ENCODE results near the gene IQSEC3. TPM values are rescaled to one million over a fixed set of nuclear protein-coding genes. Genes with fewer than 3 reads are reported as not detected.

The IQSEC3 gene
- total and polyA plus RNA-seq, 10 of the 15 experiments (the other 5 are each of a cell fraction or from before 2014, with no cell fraction given), result not detected

DNA sequence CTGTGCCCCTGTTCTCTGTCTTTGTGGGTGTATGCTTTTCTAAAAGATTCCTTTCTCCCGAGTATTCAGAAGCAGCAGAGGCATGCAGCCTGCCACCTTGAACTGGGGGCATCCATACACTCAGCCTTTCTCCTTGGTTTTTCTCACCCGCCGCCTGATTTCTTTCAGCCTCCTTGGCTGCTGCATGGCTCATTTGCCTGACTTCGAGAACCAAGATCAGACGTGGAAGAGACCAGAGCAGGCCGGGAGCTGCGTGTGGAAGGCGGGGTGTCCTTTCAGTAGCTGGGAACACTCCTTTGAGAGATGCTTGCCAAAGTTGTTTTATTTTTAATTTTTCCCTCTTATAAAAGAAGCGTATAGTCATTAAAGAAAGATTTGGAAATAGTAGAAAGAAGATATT, 94.3 kb downstream of the IQSEC3 start:
- H4K20me1 ChIP-seq (ENCODE audit: control insufficient read depth, insufficient read depth), result no peaks in the 10 kb centered on the region
- H3K36me3 ChIP-seq (ENCODE audit: control insufficient read depth in 2 of 2, insufficient read depth in 2 of 2, low read length in 1 of 2), result no peaks in the 10 kb centered on the region
- FAIRE-seq, result no peak
- no peaks in the 10 kb centered on the region for H3K79me2 ChIP-seq (ENCODE audit: control insufficient read depth, insufficient read depth, low read length)
- no peak overlapping the region for H3K4me3 ChIP-seq
- no peaks in the 10 kb centered on the region for H3K9me3 ChIP-seq (replicated peaks; ENCODE audit: control insufficient read depth, insufficient read depth, low read length)
- CTCF ChIA-PET, result no interaction called here
- POLR2A ChIA-PET, result no interaction called here
- H3K4me2 ChIP-seq (ENCODE audit: control insufficient read depth, insufficient read depth), result no peak overlapping the region
- RAD21 ChIA-PET (ENCODE audit: unreplicated experiment), result no interaction called here
- no peak overlapping the region for H3K27ac ChIP-seq (ENCODE audit: control insufficient read depth, insufficient read depth)
- TF ChIP-seq SREBF2 (IDR thresholded peaks at IDR 0.05; ENCODE audit: low read length) (no peak), IKZF1 (conservative IDR thresholded peaks at IDR 0.05) (no peak), NFYA (IDR thresholded peaks at IDR 0.05; ENCODE audit: borderline replicate concordance, low read depth, low read length) (no peak), ZSCAN29 (IDR thresholded peaks at IDR 0.05) (no peak), HDGF (IDR thresholded peaks at IDR 0.05) (no peak), MTA2 (IDR thresholded peaks at IDR 0.05; ENCODE audit: low read depth) (no peak)
- TF ChIP-seq, protein P1, sequence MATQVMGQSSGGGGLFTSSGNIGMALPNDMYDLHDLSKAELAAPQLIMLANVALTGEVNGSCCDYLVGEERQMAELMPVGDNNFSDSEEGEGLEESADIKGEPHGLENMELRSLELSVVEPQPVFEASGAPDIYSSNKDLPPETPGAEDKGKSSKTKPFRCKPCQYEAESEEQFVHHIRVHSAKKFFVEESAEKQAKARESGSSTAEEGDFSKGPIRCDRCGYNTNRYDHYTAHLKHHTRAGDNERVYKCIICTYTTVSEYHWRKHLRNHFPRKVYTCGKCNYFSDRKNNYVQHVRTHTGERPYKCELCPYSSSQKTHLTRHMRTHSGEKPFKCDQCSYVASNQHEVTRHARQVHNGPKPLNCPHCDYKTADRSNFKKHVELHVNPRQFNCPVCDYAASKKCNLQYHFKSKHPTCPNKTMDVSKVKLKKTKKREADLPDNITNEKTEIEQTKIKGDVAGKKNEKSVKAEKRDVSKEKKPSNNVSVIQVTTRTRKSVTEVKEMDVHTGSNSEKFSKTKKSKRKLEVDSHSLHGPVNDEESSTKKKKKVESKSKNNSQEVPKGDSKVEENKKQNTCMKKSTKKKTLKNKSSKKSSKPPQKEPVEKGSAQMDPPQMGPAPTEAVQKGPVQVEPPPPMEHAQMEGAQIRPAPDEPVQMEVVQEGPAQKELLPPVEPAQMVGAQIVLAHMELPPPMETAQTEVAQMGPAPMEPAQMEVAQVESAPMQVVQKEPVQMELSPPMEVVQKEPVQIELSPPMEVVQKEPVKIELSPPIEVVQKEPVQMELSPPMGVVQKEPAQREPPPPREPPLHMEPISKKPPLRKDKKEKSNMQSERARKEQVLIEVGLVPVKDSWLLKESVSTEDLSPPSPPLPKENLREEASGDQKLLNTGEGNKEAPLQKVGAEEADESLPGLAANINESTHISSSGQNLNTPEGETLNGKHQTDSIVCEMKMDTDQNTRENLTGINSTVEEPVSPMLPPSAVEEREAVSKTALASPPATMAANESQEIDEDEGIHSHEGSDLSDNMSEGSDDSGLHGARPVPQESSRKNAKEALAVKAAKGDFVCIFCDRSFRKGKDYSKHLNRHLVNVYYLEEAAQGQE (IDR thresholded peaks at IDR 0.05; ENCODE audit: low read depth, low read length), result no peak
- TF ChIP-seq, protein P2, sequence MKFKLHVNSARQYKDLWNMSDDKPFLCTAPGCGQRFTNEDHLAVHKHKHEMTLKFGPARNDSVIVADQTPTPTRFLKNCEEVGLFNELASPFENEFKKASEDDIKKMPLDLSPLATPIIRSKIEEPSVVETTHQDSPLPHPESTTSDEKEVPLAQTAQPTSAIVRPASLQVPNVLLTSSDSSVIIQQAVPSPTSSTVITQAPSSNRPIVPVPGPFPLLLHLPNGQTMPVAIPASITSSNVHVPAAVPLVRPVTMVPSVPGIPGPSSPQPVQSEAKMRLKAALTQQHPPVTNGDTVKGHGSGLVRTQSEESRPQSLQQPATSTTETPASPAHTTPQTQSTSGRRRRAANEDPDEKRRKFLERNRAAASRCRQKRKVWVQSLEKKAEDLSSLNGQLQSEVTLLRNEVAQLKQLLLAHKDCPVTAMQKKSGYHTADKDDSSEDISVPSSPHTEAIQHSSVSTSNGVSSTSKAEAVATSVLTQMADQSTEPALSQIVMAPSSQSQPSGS (IDR thresholded peaks at IDR 0.05; ENCODE audit: low read length), result no peak
- ATAC-seq, result no peak
- H3K4me1 ChIP-seq (ENCODE audit: control insufficient read depth, insufficient read depth, low read length), result no peaks in the 10 kb centered on the region
- H3K9ac ChIP-seq (ENCODE audit: control insufficient read depth, insufficient read depth, low read length), result no peak overlapping the region
- in situ Hi-C loops (cut with MboI), result no loop called here
- no peak overlapping the region for H2AFZ ChIP-seq (ENCODE audit: control insufficient read depth, low read depth, low read length)
- SMC1A ChIA-PET (ENCODE audit: uncharacterized antibody, unreplicated experiment), result no interaction called here
- no peaks in the 10 kb centered on the region for H3K27me3 ChIP-seq (replicated peaks in 1 of 2; ENCODE audit: control insufficient read depth in 2 of 2, insufficient read depth in 2 of 2, low read length in 1 of 2)
- WGBS (ENCODE audit: insufficient coverage, insufficient replicate concordance, low lambda C conversion rate, missing lambda C conversion rate), result 48% methylated on average over 9 of the region's 9 CpGs
- BruUV-seq (replicated peaks), result no TSS peak
- DNase-seq (ENCODE audit: low read depth, low spot score), result no peak
- intact Hi-C loops (cut with micrococcal nuclease; ENCODE audit: unreplicated experiment), result no loop called here
